Measurements from ENCODE around the gene TAGLN. TPM values are rescaled to one million over a fixed set of nuclear protein-coding genes. Genes with fewer than 3 reads are reported as not detected.

The TAGLN gene
- total and polyA plus RNA-seq, 2 of the 8 experiments (the other 6 are each of a cell fraction or from before 2014, with no cell fraction given) = 140 to 300 TPM

- Histone ChIP-seq H3K56ac (replicated peaks; ENCODE audit: insufficient read length, low read depth, low read length) (no peak overlapping the region), H3K23me2 (ENCODE audit: low read depth, low read length) (no peaks in the 10 kb centered on the region), H4K8ac (ENCODE audit: extremely low read depth, insufficient read depth, low read length) (no peak overlapping the region), H3K4ac (replicated peaks; ENCODE audit: insufficient read length, low read depth, low read length) (no peak overlapping the region), H2BK120ac (replicated peaks; ENCODE audit: low read depth, low read length) (no peak overlapping the region), H2BK15ac (ENCODE audit: low read length) (no peak overlapping the region), H3K4me3 (ENCODE audit: extremely low read depth in 1 of 4, insufficient read depth in 2 of 4, low read depth in 3 of 4, low read length in 4 of 4) (no peak overlapping the region), H2BK20ac (ENCODE audit: low read length) (no peak overlapping the region), H3K9me3 (ENCODE audit: insufficient read depth in 2 of 2, low read depth in 1 of 2, low read length in 1 of 2) (no peaks in the 10 kb centered on the region), H3K9ac (replicated peaks in 1 of 4; ENCODE audit: extremely low read depth in 1 of 4, low read depth in 3 of 4, low read length in 3 of 4) (no peak overlapping the region), H3K79me1 (ENCODE audit: low read depth, low read length) (no peaks in the 10 kb centered on the region; the same call in 1 of the 2 replicates), H3K27me3 (replicated peaks in 1 of 4; ENCODE audit: control insufficient read depth in 3 of 4, extremely low read depth in 1 of 4, insufficient read depth in 3 of 4, low read length in 3 of 4) (no peaks in the 10 kb centered on the region), H4K20me1 (replicated peaks in 1 of 2; ENCODE audit: control insufficient read depth in 1 of 2, insufficient read depth in 2 of 2, low read length in 2 of 2) (peaks cover 0 to 3% of the 10 kb centered on the region in 2 experiments), H2BK5ac (ENCODE audit: low read depth, low read length) (no peak overlapping the region), H3K79me2 (ENCODE audit: control insufficient read depth in 1 of 2, insufficient read depth in 2 of 2, low read length in 2 of 2) (no peaks in the 10 kb centered on the region), H2AFZ (ENCODE audit: low read length) (no peak overlapping the region), H4K91ac (replicated peaks; ENCODE audit: insufficient read length, low read length) (no peak overlapping the region), H3K4me2 (ENCODE audit: insufficient read depth in 1 of 2, low read depth in 2 of 2, low read length in 2 of 2) (no peak overlapping the region), H3K36me3 (ENCODE audit: control insufficient read depth in 2 of 4, insufficient read depth in 4 of 4, low read length in 3 of 4) (peaks cover 6 to 47% (median 23%) of the 10 kb centered on the region in 4 experiments; a peak in 6 of 8 replicates), H3K4me1 (replicated peaks in 1 of 4; ENCODE audit: control insufficient read depth in 3 of 4, insufficient read depth in 4 of 4, low read length in 3 of 4) (no peaks in the 10 kb centered on the region), H4K5ac (ENCODE audit: insufficient read length, low read depth, low read length) (no peak overlapping the region), H2AK5ac (ENCODE audit: low read depth, low read length) (no peak overlapping the region), H2BK12ac (ENCODE audit: low read depth, low read length) (no peak overlapping the region), H3K27ac (ENCODE audit: low read depth, low read length) (no peak overlapping the region), H3K18ac (ENCODE audit: extremely low read depth, low read length) (no peak overlapping the region), H3K23ac (ENCODE audit: insufficient read length) (no peak overlapping the region), H3K14ac (ENCODE audit: insufficient read length) (no peak overlapping the region)
- POLR2A ChIA-PET (ENCODE audit: partially characterized antibody) = interaction anchor here (1.2 to 4.3 kb wide), 5 partner anchors 8 to 49 kb away, joined by 3 to 35 read pairs (median 5); partner anchors contain the start of genes PAFAH1B2 and SIDT2
- DNase-seq (ENCODE audit: low read depth in 1 of 2, low spot score in 2 of 2) (no peak), FAIRE-seq (no peak)
- WGBS, 2 experiments (ENCODE audit: extremely low coverage in 1 of 2, insufficient coverage in 1 of 2, insufficient read length in 1 of 2, insufficient replicate concordance in 2 of 2, low coverage in 1 of 2, low lambda C conversion rate in 2 of 2, missing lambda C conversion rate in 1 of 2) = 100% methylated on average over 2 of the region's 2 CpGs; no CpG with 5 or more reads in 1 of the 2 experiments
- CTCF ChIA-PET (ENCODE audit: partially characterized antibody) = interaction anchor here (0.6 to 2.8 kb wide), 4 partner anchors 10 to 25 kb away, joined by 3 to 24 read pairs (median 7); no protein-coding TSS in a partner anchor
- TF ChIP-seq RFX5 (IDR thresholded peaks at IDR 0.05; ENCODE audit: borderline replicate concordance, low read depth, low read length) (no peak), BACH1 (IDR thresholded peaks at IDR 0.05; ENCODE audit: low read length) (no peak), EGR1 (IDR thresholded peaks at IDR 0.05; ENCODE audit: borderline replicate concordance, low read depth, low read length) (no peak), POLR2AphosphoS5 (IDR thresholded peaks at IDR 0.05; ENCODE audit: low read depth, low read length) (no peak), NRF1 (IDR thresholded peaks at IDR 0.05; ENCODE audit: low read depth, low read length) (no peak), TAF7 (optimal IDR thresholded peaks at IDR 0.05; ENCODE audit: borderline replicate concordance, low read depth, low read length) (no peak), JUND (IDR thresholded peaks at IDR 0.05; ENCODE audit: low read length) (no peak), HDAC2 (IDR thresholded peaks at IDR 0.05; ENCODE audit: borderline replicate concordance in 1 of 2, low read depth in 2 of 2, low read length in 2 of 2) (no peak), SAP30 (IDR thresholded peaks at IDR 0.05; ENCODE audit: insufficient read depth, insufficient replicate concordance, low read length) (no peak), RAD21 (IDR thresholded peaks at IDR 0.05 in 1 of 2, conservative IDR thresholded peaks at IDR 0.05 in 1 of 2; ENCODE audit: low read depth in 2 of 2, low read length in 2 of 2) (no peak), JUN (IDR thresholded peaks at IDR 0.05; ENCODE audit: low read depth, low read length) (no peak), SP4 (IDR thresholded peaks at IDR 0.05; ENCODE audit: low read length) (no peak), RNF2 (IDR thresholded peaks at IDR 0.05; ENCODE audit: borderline replicate concordance, low read depth, low read length, missing control alignments, poor library complexity, severe bottlenecking) (no peak), TEAD4 (IDR thresholded peaks at IDR 0.05; ENCODE audit: low read depth, low read length) (no peak)
These were observed 28.2 kb upstream of the TAGLN start for GRCh38 chr11:117171007-117171403.
